Measurements from ENCODE around the gene SLIT3. TPM values are rescaled to one million over a fixed set of nuclear protein-coding genes. Genes with fewer than 3 reads are reported as not detected.

SLIT3 gene
- total and polyA plus RNA-seq, 10 of the 15 experiments (the other 5 are each of a cell fraction or from before 2014, with no cell fraction given) = 0.05 TPM; not detected in 9

GRCh38 chr5:169318556-169318955 is 17.6 kb upstream of the SLIT3 start:
- no peaks in the 10 kb centered on the region for H3K4me1 ChIP-seq (ENCODE audit: control insufficient read depth, insufficient read depth, low read length)
- H3K9me3 ChIP-seq (replicated peaks; ENCODE audit: control insufficient read depth, insufficient read depth, low read length) = no peaks in the 10 kb centered on the region
- 49% methylated on average over 2 of the region's 2 CpGs for WGBS (ENCODE audit: insufficient coverage, insufficient replicate concordance, low lambda C conversion rate, missing lambda C conversion rate)
- no TSS peak for BruUV-seq (replicated peaks)
- ChIA-PET POLR2A (no interaction called here), CTCF (no interaction called here), RAD21 (ENCODE audit: unreplicated experiment) (no interaction called here), SMC1A (ENCODE audit: uncharacterized antibody, unreplicated experiment) (no interaction called here)
- H3K4me3 ChIP-seq = no peak overlapping the region
- H3K4me2 ChIP-seq (ENCODE audit: control insufficient read depth, insufficient read depth) = no peak overlapping the region
- DNase-seq (ENCODE audit: low read depth, low spot score) = no peak
- no peak overlapping the region for H3K9ac ChIP-seq (ENCODE audit: control insufficient read depth, insufficient read depth, low read length)
- H3K79me2 ChIP-seq (ENCODE audit: control insufficient read depth, insufficient read depth, low read length) = no peaks in the 10 kb centered on the region
- H3K27me3 ChIP-seq (replicated peaks in 1 of 2; ENCODE audit: control insufficient read depth in 2 of 2, insufficient read depth in 2 of 2, low read length in 1 of 2) = no peaks in the 10 kb centered on the region
- no peak for FAIRE-seq
- H3K36me3 ChIP-seq (ENCODE audit: control insufficient read depth in 2 of 2, insufficient read depth in 2 of 2, low read length in 1 of 2) = no peaks in the 10 kb centered on the region
- no peak overlapping the region for H3K27ac ChIP-seq (ENCODE audit: control insufficient read depth, insufficient read depth)
- intact Hi-C loops (cut with micrococcal nuclease; ENCODE audit: unreplicated experiment) = no loop called here
- in situ Hi-C loops (cut with MboI) = no loop called here
- H4K20me1 ChIP-seq (ENCODE audit: control insufficient read depth, insufficient read depth) = no peaks in the 10 kb centered on the region
- no peak for ATAC-seq
- H2AFZ ChIP-seq (ENCODE audit: control insufficient read depth, low read depth, low read length) = no peak overlapping the region
- no peak for TF ChIP-seq JUNB (IDR thresholded peaks at IDR 0.05)
- no peak for TF ChIP-seq CHD2 (IDR thresholded peaks at IDR 0.05; ENCODE audit: borderline replicate concordance, low read depth, low read length)
- no peak for TF ChIP-seq HDGF (IDR thresholded peaks at IDR 0.05)
- TF ChIP-seq ZBED1 (IDR thresholded peaks at IDR 0.05; ENCODE audit: borderline replicate concordance) = no peak
- no peak for TF ChIP-seq NFIC (IDR thresholded peaks at IDR 0.05; ENCODE audit: low read depth, low read length)
- TF ChIP-seq LARP7 (IDR thresholded peaks at IDR 0.05) = no peak
- no peak for TF ChIP-seq POLR2AphosphoS2 (IDR thresholded peaks at IDR 0.05; ENCODE audit: low read depth, low read length)
- no peak for TF ChIP-seq REST (IDR thresholded peaks at IDR 0.05; ENCODE audit: low read depth, low read length)
- TF ChIP-seq MYB (IDR thresholded peaks at IDR 0.05; ENCODE audit: borderline replicate concordance, low read depth, low read length) = no peak
- no peak for TF ChIP-seq KLF5 (IDR thresholded peaks at IDR 0.05; ENCODE audit: partially characterized antibody)
- no peak for TF ChIP-seq ZNF207 (IDR thresholded peaks at IDR 0.05; ENCODE audit: borderline replicate concordance)
- no peak for TF ChIP-seq SRF (IDR thresholded peaks at IDR 0.05; ENCODE audit: low read depth in 2 of 2, low read length in 2 of 2)
- no peak for TF ChIP-seq HDAC2 (IDR thresholded peaks at IDR 0.05)
- TF ChIP-seq PBX3 (IDR thresholded peaks at IDR 0.05; ENCODE audit: insufficient replicate concordance, low read depth, low read length) = no peak
- TF ChIP-seq POLR2A (IDR thresholded peaks at IDR 0.05; ENCODE audit: low read depth, low read length) = no peak
- no peak for TF ChIP-seq BMI1 (IDR thresholded peaks at IDR 0.05; ENCODE audit: borderline replicate concordance)
- no peak for TF ChIP-seq SP1 (IDR thresholded peaks at IDR 0.05; ENCODE audit: low read depth, low read length)
